Midbrain (tissue), 1 donor: ENCODE measurements around the gene UBE2G2.

Experiments
- DNase-seq: peaks from one replicate; lab custom pipeline; 2025; lab: John Stamatoyannopoulos, UW

The UBE2G2 gene

GRCh38 chr21:44801468-44802395 is at the start of gene UBE2G2:
UBE2G2 (minus strand) TSS chr21:44801820; CDS start chr21:44801748, 72 bp downstream.
- peak; percentile 77 for DNase-seq

- DNase-seq, result no peak
Observed at GRCh38 chr21:44850905-44851657, 49.5 kb upstream of the UBE2G2 start.

- DNase-seq, result no peak
Observed at GRCh38 chr21:44850208-44850800, 48.7 kb upstream of the UBE2G2 start.

GRCh38 chr21:44849616-44850130 is 48.1 kb upstream of the UBE2G2 start:
- DNase-seq, result no peak

GRCh38 chr21:44848821-44849521 is 47.4 kb upstream of the UBE2G2 start:
- DNase-seq, result no peak

- DNase-seq, result no peak
Observed at GRCh38 chr21:44847261-44848056, 45.8 kb upstream of the UBE2G2 start.

- peak; percentile 38 for DNase-seq
Observed at GRCh38 chr21:44846485-44847260, 45.1 kb upstream of the UBE2G2 start.

- no peak for DNase-seq
Observed at GRCh38 chr21:44846224-44846484, 44.5 kb upstream of the UBE2G2 start.

GRCh38 chr21:44845418-44846223 is 44.0 kb upstream of the UBE2G2 start:
- peak; percentile 49 for DNase-seq

- DNase-seq, result no peak
Observed at GRCh38 chr21:44844256-44844655, 42.6 kb upstream of the UBE2G2 start.

- DNase-seq, result no peak
Observed at GRCh38 chr21:44842721-44843445, 41.3 kb upstream of the UBE2G2 start.

GRCh38 chr21:44842087-44842486 is 40.5 kb upstream of the UBE2G2 start:
- DNase-seq, result no peak

- DNase-seq, result no peak
Observed at GRCh38 chr21:44840771-44841170, 39.2 kb upstream of the UBE2G2 start.

GRCh38 chr21:44838951-44839350 is 37.3 kb upstream of the UBE2G2 start:
- DNase-seq, result no peak

- DNase-seq, result no peak
Observed at GRCh38 chr21:44838039-44838895, 36.6 kb upstream of the UBE2G2 start.

- DNase-seq, result no peak
Observed at GRCh38 chr21:44837537-44837936, 35.9 kb upstream of the UBE2G2 start.

- DNase-seq, result peak; percentile 22
Observed at GRCh38 chr21:44836666-44837471, 35.2 kb upstream of the UBE2G2 start.
